K562 (cell line): ENCODE data around the gene GSX2. TPM values are rescaled to one million over a fixed set of nuclear protein-coding genes. Genes with fewer than 3 reads are reported as not detected.
A peak's percentile ranks its signal among the peaks of the same experiment; 100 is the strongest.

ENCODE experiments used
- ATAC-seq: fragments of 200-7000 bp; cut with Tn5 transposase; 3 replicates; pipeline ENCODE4 v1.9.1; 2020; ENCODE audit warnings: moderate library complexity
- BruUV-seq: library from RNA; stranded (reverse); fragments of 400-500 nt; replicated peaks from 2 replicates; lab custom pipeline; 2021; lab: Mats Ljungman, UMichigan
- CTCF ChIA-PET: fragments of 300-600 bp; formaldehyde crosslinking; extraction: SDS; loops from one replicate; lab custom pipeline; 2021; ENCODE audit warnings: low intra/inter-chr PET ratio; lab: Yijun Ruan, JAX
- POLR2A ChIA-PET: fragments of 300-600, 350-650 bp; sonication (Branson Sonifier 250); formaldehyde crosslinking; extraction: SDS; loops from one replicate; lab custom pipeline; 2021; ENCODE audit warnings: antibody characterized with exemption, inconsistent platforms; lab: Yijun Ruan, JAX
- DNase-seq, 4 experiments: peaks; one replicate each; pipeline versions ENCODE4 v3.0.0 to v3.0.0-alpha.2; 2011 to 2018; ENCODE audit warnings: low spot score in 3 of 4, mixed read lengths in 3 of 4; ENCODE audit errors: extremely low read depth in 1 of 4
- FAIRE-seq: peaks from 2 replicates; lab custom pipeline; 2011; peaks lifted over from hg19 to GRCh38; lab: Jason Lieb, UNC
- H2AFZ ChIP-seq: 2 replicates; pipeline ENCODE4 v1.6.0; 2011; ENCODE audit warnings: low read depth, low read length, control low read depth, inconsistent platforms
- H3K27ac ChIP-seq: fragments of 200-600 bp; 3 replicates; pipeline ENCODE4 v1.8.0; 2011; ENCODE audit warnings: low read depth, mild to moderate bottlenecking, control low read depth, inconsistent platforms, low read length, moderate library complexity, mixed read lengths; ENCODE audit errors: extremely low read depth
- H3K27me3 ChIP-seq, 2 experiments: fragments of 300-600 bp in 1 of 2; 2 replicates in 1 of 2; 3 replicates in 1 of 2; pipeline versions ENCODE4 v1.6.0 to v1.8.0; 2011; ENCODE audit warnings: inconsistent platforms in 2 of 2, low read length in 2 of 2, mild to moderate bottlenecking in 1 of 2, mixed read lengths in 1 of 2, moderate library complexity in 1 of 2; ENCODE audit not compliant: control insufficient read depth in 2 of 2, insufficient read depth in 2 of 2
- H3K36me3 ChIP-seq: fragments of 300-600 bp; 3 replicates; pipeline ENCODE4 v1.8.0; 2011; ENCODE audit warnings: mild to moderate bottlenecking, low read length, inconsistent platforms; ENCODE audit not compliant: control insufficient read depth, insufficient read depth
- H3K4me1 ChIP-seq, 2 experiments: fragments of 200-600 bp in 1 of 2; replicated peaks in 1 of 2; 2 replicates in 1 of 2; 3 replicates in 1 of 2; pipeline versions ENCODE4 v1.5.1 to v1.8.0; 2011; ENCODE audit warnings: inconsistent platforms in 2 of 2, low read length in 2 of 2, mild to moderate bottlenecking in 1 of 2, mixed read lengths in 1 of 2, moderate library complexity in 1 of 2; ENCODE audit not compliant: control insufficient read depth in 2 of 2, insufficient read depth in 2 of 2
- H3K4me2 ChIP-seq: 2 replicates; pipeline ENCODE4 v1.6.1; 2011; ENCODE audit warnings: low read length, control low read depth, inconsistent platforms, mixed read lengths; ENCODE audit not compliant: insufficient read depth
- H3K4me3 ChIP-seq: fragments of 200-600 bp; sonication (generic), shearing (Covaris generic); 2 replicates; pipeline ENCODE4 v1.5.1; 2016; ENCODE audit warnings: control low read depth, inconsistent platforms
- H3K79me2 ChIP-seq: fragments of 200-600 bp; 3 replicates; pipeline ENCODE4 v1.8.0; 2011; ENCODE audit warnings: low read length, inconsistent platforms; ENCODE audit not compliant: control insufficient read depth, insufficient read depth
- H3K9ac ChIP-seq, 2 experiments: 2 replicates each; pipeline versions ENCODE4 v1.6.0 to v1.6.1; 2011; ENCODE audit warnings: low read depth in 2 of 2, low read length in 2 of 2, control low read depth in 1 of 2, inconsistent platforms in 1 of 2, mild to moderate bottlenecking in 1 of 2, mixed read lengths in 1 of 2; ENCODE audit not compliant: insufficient read depth in 1 of 2
- H3K9me1 ChIP-seq: one replicate; pipeline ENCODE4 v1.6.0; 2011; ENCODE audit warnings: inconsistent platforms, mild to moderate bottlenecking, low read length, moderate library complexity; ENCODE audit not compliant: control insufficient read depth, insufficient read depth
- H3K9me3 ChIP-seq: replicated peaks from 2 replicates; pipeline ENCODE4 v1.5.1; 2011; ENCODE audit warnings: low read depth, low read length, inconsistent platforms; ENCODE audit not compliant: control insufficient read depth, insufficient read depth
- H4K20me1 ChIP-seq: replicated peaks from 2 replicates; pipeline ENCODE4 v1.6.1; 2011; ENCODE audit warnings: low read length, inconsistent platforms, mixed read lengths; ENCODE audit not compliant: control insufficient read depth, insufficient read depth
- CHD4 ChIP-seq: fragments of 200-600 bp; sonication (generic); IDR thresholded peaks from 3 replicates; pipeline ENCODE4 v1.6.1; 2012; ENCODE audit warnings: low read depth, mild to moderate bottlenecking, mixed read lengths, low read length, inconsistent platforms; ENCODE audit not compliant: insufficient read depth, insufficient replicate concordance, poor library complexity, severe bottlenecking
- E4F1 ChIP-seq: fragments of 250-450 bp; sonication (Bioruptor Pico); IDR thresholded peaks from 2 replicates; pipeline ENCODE4 v1.5.0; 2021; ENCODE audit warnings: mild to moderate bottlenecking, borderline replicate concordance
- EHMT2 ChIP-seq: fragments of 450-650 bp; IDR thresholded peaks from 2 replicates; pipeline ENCODE4 v1.6.1; 2018; ENCODE audit warnings: antibody characterized with exemption
- ETS2 ChIP-seq: IDR thresholded peaks from 2 replicates; pipeline ENCODE4 v1.6.1; 2016; ENCODE audit warnings: borderline replicate concordance, missing genetic modification characterization, mild to moderate bottlenecking, moderate library complexity, missing compliant biosample characterization; ENCODE audit not compliant: poor library complexity, severe bottlenecking
- HDAC1 ChIP-seq, 2 experiments: fragments of 450-650 bp; IDR thresholded peaks; 2 replicates each; pipeline ENCODE4 v1.6.1; 2016 to 2017; ENCODE audit warnings: inconsistent platforms in 1 of 2, mild to moderate bottlenecking in 1 of 2, moderate library complexity in 1 of 2
- HDAC3 ChIP-seq: fragments of 450-650 bp; IDR thresholded peaks from 2 replicates; pipeline ENCODE4 v1.6.1; 2018; ENCODE audit warnings: borderline replicate concordance, mild to moderate bottlenecking, moderate library complexity; ENCODE audit not compliant: partially characterized antibody
- LARP7 ChIP-seq: fragments of 450-650 bp; IDR thresholded peaks from 2 replicates; pipeline ENCODE4 v1.6.1; 2016
- MEF2A ChIP-seq: IDR thresholded peaks from 2 replicates; pipeline ENCODE4 v1.6.1; 2011; ENCODE audit warnings: low read depth, mild to moderate bottlenecking, low read length, moderate library complexity; ENCODE audit not compliant: control insufficient read depth
- MTF1 ChIP-seq: fragments of 250-450 bp; sonication (Bioruptor Pico); IDR thresholded peaks from 2 replicates; pipeline ENCODE4 v1.9.0; 2021; ENCODE audit warnings: moderate library complexity, mild to moderate bottlenecking, inconsistent platforms, borderline replicate concordance
- PCBP2 ChIP-seq: fragments of 200-400 bp; formaldehyde crosslinking; IDR thresholded peaks from 2 replicates; pipeline ENCODE4 v1.6.1; 2018; ENCODE audit warnings: low read length, low read depth, mild to moderate bottlenecking, moderate library complexity; ENCODE audit not compliant: poor library complexity, severe bottlenecking
- ZBTB7A ChIP-seq: IDR thresholded peaks from 2 replicates; pipeline ENCODE4 v1.6.1; 2011; ENCODE audit warnings: low read depth, mild to moderate bottlenecking, low read length, moderate library complexity, borderline replicate concordance; ENCODE audit not compliant: control insufficient read depth
- ZFPM2 ChIP-seq: fragments of 250-450 bp; sonication (Bioruptor Pico); IDR thresholded peaks from 2 replicates; pipeline ENCODE4 v1.5.1; 2022; ENCODE audit warnings: mild to moderate bottlenecking
- WGBS: fragments of 100-300 bp; shearing (Covaris generic); methylation state at CpG from one replicate; pipeline ENCODE4 v1.1.6; 2016; ENCODE audit warnings: low coverage, mixed read lengths; ENCODE audit not compliant: insufficient coverage; ENCODE audit errors: missing lambda C conversion rate; 5-methylcytosine and 5-hydroxymethylcytosine counted together
- in situ Hi-C: fragments of 300-500 bp; cut with MboI; formaldehyde crosslinking; loops from 4 replicates; pipeline ENCODE4 v1.15.0; 2018; ENCODE audit warnings: inconsistent platforms, mixed read lengths
- intact Hi-C: fragments of 100-400 bp; cut with micrococcal nuclease; formaldehyde crosslinking; loops from 2 replicates; pipeline ENCODE4 v1.14.2; 2022
- polyA plus RNA-seq, 8 experiments: library from polyadenylated mRNA; depleted of rRNA in 4 of 8; stranded (reverse) in 5 of 8; unstranded in 3 of 8; fragments of >200 nt; fragmentation: Nextera tagmentation in 2 of 8; fragmentation: Illumina TruSeq in 1 of 8; extraction: Ambion mirVana in 2 of 8; extraction: Trizol in 1 of 8; gene quantifications; 2 replicates each; pipeline versions ENCODE4 v1.2.1 to v1.2.3, GENCODE V29; 2011 to 2014; ENCODE audit warnings: inconsistent platforms in 1 of 8, missing spikeins in 1 of 8
- total RNA-seq, 7 experiments: library from RNA; depleted of rRNA in 6 of 7; stranded (reverse); fragments of >200 nt in 6 of 7; fragmentation: Illumina TruSeq in 2 of 7; extraction: Trizol in 2 of 7; gene quantifications; 2 replicates each; pipeline versions ENCODE4 v1.2.1 to v1.2.3, GENCODE V29; 2011 to 2021; ENCODE audit warnings: low replicate concordance in 1 of 7

GSX2 gene
- total and polyA plus RNA-seq, 9 of the 15 experiments (the other 6 are each of a cell fraction or from before 2014, with no cell fraction given): not detected

- Histone ChIP-seq H3K27me3 (no peaks in the 10 kb centered on the region), H3K9me3 (no peaks in the 10 kb centered on the region), H2AFZ (peak overlapping the region; percentile 79), H3K4me3 (no peak overlapping the region), H4K20me1 (no peaks in the 10 kb centered on the region), H3K9ac (peak overlapping the region in 1 of 2 experiments; percentile 34; a peak in 1 of 4 replicates), H3K79me2 (peaks cover 22% of the 10 kb centered on the region), H3K36me3 (no peaks in the 10 kb centered on the region), H3K27ac (peak overlapping the region; percentile 57), H3K4me1 (peaks cover 7 to 29% of the 10 kb centered on the region in 2 experiments), H3K9me1 (no peaks in the 10 kb centered on the region), H3K4me2 (peak overlapping the region; percentile 61)
- ChIA-PET CTCF (no interaction called here), POLR2A (interaction anchor here (0.7 to 1.7 kb wide), 2 partner anchors 9 to 729 kb away, joined by 3 to 8 read pairs; no protein-coding TSS in a partner anchor)
- 28% methylated on average over 5 of the region's 5 CpGs for WGBS
- intact Hi-C loops: no loop called here
- ATAC-seq: no peak
- FAIRE-seq: no peak
- in situ Hi-C loops: no loop called here
- no peak for DNase-seq
- BruUV-seq: no TSS peak
- no peak for TF ChIP-seq ZFPM2
- peak; percentile 37; the same call in 1 of the 2 replicates for TF ChIP-seq EHMT2
- 0 out of 2 replicates have a peak, but pooled peaks have one; percentile 41 for TF ChIP-seq LARP7
- 0 out of 4 replicates have a peak, but pooled peaks of 1 of the 2 experiments have one; percentile 2 for TF ChIP-seq HDAC1 (IDR thresholded peaks at IDR 0.05)
- no peak for TF ChIP-seq MEF2A
Measured at GRCh38 chr4:54067166-54067565, 32.8 kb upstream of the GSX2 start.

GRCh38 chr4:54073271-54073880, 26.6 kb upstream of the GSX2 start:
- no peak overlapping the region for H3K4me2 ChIP-seq
- H3K27ac ChIP-seq: no peak overlapping the region
- H3K4me3 ChIP-seq: no peak overlapping the region
- H3K79me2 ChIP-seq: no peaks in the 10 kb centered on the region
- DNase-seq (no peak), ATAC-seq (no peak), FAIRE-seq (no peak)
- H3K9ac ChIP-seq: no peak overlapping the region
- WGBS: 26% methylated on average over 2 of the region's 2 CpGs
- no peaks in the 10 kb centered on the region for H3K9me1 ChIP-seq
- ChIA-PET POLR2A (no interaction called here), CTCF (no interaction called here)
- no peaks in the 10 kb centered on the region for H4K20me1 ChIP-seq
- H2AFZ ChIP-seq: no peak overlapping the region
- intact Hi-C loops: no loop called here
- no peaks in the 10 kb centered on the region for H3K9me3 ChIP-seq
- H3K36me3 ChIP-seq: no peaks in the 10 kb centered on the region
- H3K27me3 ChIP-seq: peaks cover under 1 to 7% of the 10 kb centered on the region in 2 experiments; a peak in 2 of 5 replicates
- H3K4me1 ChIP-seq: no peaks in the 10 kb centered on the region
- in situ Hi-C loops: no loop called here
- BruUV-seq: no TSS peak
- TF ChIP-seq CHD4: no peak
- TF ChIP-seq MTF1: no peak
- TF ChIP-seq PCBP2: no peak
- TF ChIP-seq ETS2 (tag): no peak
- no peak for TF ChIP-seq HDAC3
- TF ChIP-seq E4F1 (CRISPR knock-in tag): no peak
- TF ChIP-seq ZBTB7A: no peak
